ENCODE measurements around the gene PCDH19. TPM values are rescaled to one million over a fixed set of nuclear protein-coding genes. Genes with fewer than 3 reads are reported as not detected.

The PCDH19 gene
- total RNA-seq, 2 experiments from 2014 or later = not detected

- intact Hi-C loops (cut with micrococcal nuclease) = no loop called here
- no peak overlapping the region for H3K4me3 Mint-ChIP-seq
- ChIA-PET POLR2A (no interaction called here), CTCF (interaction anchor here (0.6 to 1.3 kb wide), 2 partner anchors 12 to 21 kb away, joined by 3 to 4 read pairs; no protein-coding TSS in a partner anchor)
- no peak overlapping the region for H3K27ac Mint-ChIP-seq
- DNase-seq = no peak
- no peaks in the 10 kb centered on the region for H3K9me3 Mint-ChIP-seq
- H3K36me3 Mint-ChIP-seq = no peaks in the 10 kb centered on the region
- peaks cover 2% of the 10 kb centered on the region for H3K27me3 Mint-ChIP-seq
- H3K4me1 Mint-ChIP-seq (ENCODE audit: low read depth) = no peaks in the 10 kb centered on the region
Observed at GRCh38 chrX:100379388-100379986, 30.6 kb downstream of the PCDH19 start.

GRCh38 chrX:100377826-100378225 is 32.2 kb downstream of the PCDH19 start:
- ChIA-PET POLR2A (no interaction called here), CTCF (no interaction called here)
- Mint-ChIP-seq H3K9me3 (no peaks in the 10 kb centered on the region), H3K36me3 (no peaks in the 10 kb centered on the region), H3K27me3 (peaks cover 2% of the 10 kb centered on the region), H3K4me1 (ENCODE audit: low read depth) (no peaks in the 10 kb centered on the region), H3K27ac (no peak overlapping the region), H3K4me3 (no peak overlapping the region)
- DNase-seq = no peak
- intact Hi-C loops (cut with micrococcal nuclease) = no loop called here

- POLR2A ChIA-PET = no interaction called here
- H3K4me1 Mint-ChIP-seq (ENCODE audit: low read depth) = no peaks in the 10 kb centered on the region
- CTCF ChIA-PET = no interaction called here
Observed at GRCh38 chrX:100376576-100376975, 33.5 kb downstream of the PCDH19 start.

GRCh38 chrX:100373673-100374072 is 36.4 kb downstream of the PCDH19 start:
- peaks cover under 1% of the 10 kb centered on the region for H3K27me3 Mint-ChIP-seq
- no peak overlapping the region for H3K27ac Mint-ChIP-seq
- no peaks in the 10 kb centered on the region for H3K4me1 Mint-ChIP-seq (ENCODE audit: low read depth)
- intact Hi-C loops (cut with micrococcal nuclease) = no loop called here
- DNase-seq = no peak
- ChIA-PET CTCF (no interaction called here), POLR2A (no interaction called here)
- no peak overlapping the region for H3K4me3 Mint-ChIP-seq
- no peaks in the 10 kb centered on the region for H3K9me3 Mint-ChIP-seq
- no peaks in the 10 kb centered on the region for H3K36me3 Mint-ChIP-seq

More at GRCh38 chrX:100376576-100376975, 33.5 kb downstream of the PCDH19 start:
- DNase-seq = no peak
- intact Hi-C loops (cut with micrococcal nuclease) = no loop called here
- Mint-ChIP-seq H3K4me3 (no peak overlapping the region), H3K27ac (no peak overlapping the region), H3K27me3 (peaks cover 2% of the 10 kb centered on the region), H3K36me3 (no peaks in the 10 kb centered on the region), H3K9me3 (no peaks in the 10 kb centered on the region)

GRCh38 chrX:100368167-100368566 is 41.9 kb downstream of the PCDH19 start:
- no peak overlapping the region for H3K4me3 Mint-ChIP-seq
- ChIA-PET POLR2A (no interaction called here), CTCF (interaction anchor here (0.5 to 1.3 kb wide), 4 partner anchors 11 to 134 kb away, joined by 3 to 7 read pairs (median 4); partner anchors contain the start of gene PCDH19)
- no peaks in the 10 kb centered on the region for H3K4me1 Mint-ChIP-seq (ENCODE audit: low read depth)
- intact Hi-C loops (cut with micrococcal nuclease) = loop anchor here (5.0 kb wide), 1 partner anchor 44 kb away; the partner anchor contains the start of gene PCDH19
- no peaks in the 10 kb centered on the region for H3K27me3 Mint-ChIP-seq
- no peaks in the 10 kb centered on the region for H3K9me3 Mint-ChIP-seq
- no peak overlapping the region for H3K27ac Mint-ChIP-seq
- H3K36me3 Mint-ChIP-seq = no peaks in the 10 kb centered on the region
- DNase-seq = no peak

- Mint-ChIP-seq H3K9me3 (no peaks in the 10 kb centered on the region), H3K4me1 (ENCODE audit: low read depth) (no peaks in the 10 kb centered on the region), H3K27me3 (no peaks in the 10 kb centered on the region), H3K36me3 (no peaks in the 10 kb centered on the region), H3K4me3 (no peak overlapping the region), H3K27ac (no peak overlapping the region)
- ChIA-PET POLR2A (no interaction called here), CTCF (no interaction called here)
- DNase-seq = no peak
- intact Hi-C loops (cut with micrococcal nuclease) = no loop called here
Observed at GRCh38 chrX:100363896-100364295, 46.2 kb downstream of the PCDH19 start.

GRCh38 chrX:100358766-100359165 is 51.3 kb downstream of the PCDH19 start:
- intact Hi-C loops (cut with micrococcal nuclease) = no loop called here
- H3K9me3 Mint-ChIP-seq = no peaks in the 10 kb centered on the region
- H3K36me3 Mint-ChIP-seq = no peaks in the 10 kb centered on the region
- ChIA-PET POLR2A (no interaction called here), CTCF (no interaction called here)
- H3K27ac Mint-ChIP-seq = no peak overlapping the region
- no peak overlapping the region for H3K4me3 Mint-ChIP-seq
- peaks cover 4% of the 10 kb centered on the region for H3K27me3 Mint-ChIP-seq
- no peaks in the 10 kb centered on the region for H3K4me1 Mint-ChIP-seq (ENCODE audit: low read depth)
- DNase-seq = no peak

GRCh38 chrX:100356351-100356896 is 53.6 kb downstream of the PCDH19 start:
- H3K36me3 Mint-ChIP-seq = no peaks in the 10 kb centered on the region
- CTCF ChIA-PET = no interaction called here
- no peak overlapping the region for H3K4me3 Mint-ChIP-seq
- intact Hi-C loops (cut with micrococcal nuclease) = no loop called here
- DNase-seq = no peak
- H3K4me1 Mint-ChIP-seq (ENCODE audit: low read depth) = no peaks in the 10 kb centered on the region
- H3K27me3 Mint-ChIP-seq = peaks cover 4% of the 10 kb centered on the region
- no peaks in the 10 kb centered on the region for H3K9me3 Mint-ChIP-seq
- no peak overlapping the region for H3K27ac Mint-ChIP-seq
- POLR2A ChIA-PET = no interaction called here

- POLR2A ChIA-PET = no interaction called here
- no peaks in the 10 kb centered on the region for H3K4me1 Mint-ChIP-seq (ENCODE audit: low read depth)
- peaks cover 4% of the 10 kb centered on the region for H3K27me3 Mint-ChIP-seq
- no peaks in the 10 kb centered on the region for H3K9me3 Mint-ChIP-seq
- no peaks in the 10 kb centered on the region for H3K36me3 Mint-ChIP-seq
- CTCF ChIA-PET = no interaction called here
- intact Hi-C loops (cut with micrococcal nuclease) = no loop called here
- no peak overlapping the region for H3K27ac Mint-ChIP-seq
- no peak for DNase-seq
- H3K4me3 Mint-ChIP-seq = no peak overlapping the region
Observed at GRCh38 chrX:100355680-100356079, 54.4 kb downstream of the PCDH19 start.

- ChIA-PET CTCF (no interaction called here), POLR2A (no interaction called here)
- no peak overlapping the region for H3K4me3 Mint-ChIP-seq
- H3K4me1 Mint-ChIP-seq (ENCODE audit: low read depth) = no peaks in the 10 kb centered on the region
- intact Hi-C loops (cut with micrococcal nuclease) = no loop called here
- no peaks in the 10 kb centered on the region for H3K36me3 Mint-ChIP-seq
- H3K9me3 Mint-ChIP-seq = no peaks in the 10 kb centered on the region
- DNase-seq = no peak
- no peak overlapping the region for H3K27ac Mint-ChIP-seq
- peaks cover 4% of the 10 kb centered on the region for H3K27me3 Mint-ChIP-seq
Observed at GRCh38 chrX:100353326-100353725, 56.7 kb downstream of the PCDH19 start.

- Mint-ChIP-seq H3K4me3 (no peak overlapping the region), H3K36me3 (no peaks in the 10 kb centered on the region), H3K27me3 (no peaks in the 10 kb centered on the region), H3K9me3 (no peaks in the 10 kb centered on the region), H3K4me1 (ENCODE audit: low read depth) (no peaks in the 10 kb centered on the region), H3K27ac (no peak overlapping the region)
- ChIA-PET CTCF (no interaction called here), POLR2A (no interaction called here)
- DNase-seq = no peak
- intact Hi-C loops (cut with micrococcal nuclease) = no loop called here
Observed at GRCh38 chrX:100350704-100351489, 59.2 kb downstream of the PCDH19 start.

- Mint-ChIP-seq H3K4me3 (no peak overlapping the region), H3K36me3 (no peaks in the 10 kb centered on the region), H3K27me3 (no peaks in the 10 kb centered on the region), H3K4me1 (ENCODE audit: low read depth) (no peaks in the 10 kb centered on the region), H3K27ac (no peak overlapping the region), H3K9me3 (no peaks in the 10 kb centered on the region)
- CTCF ChIA-PET = no interaction called here
- intact Hi-C loops (cut with micrococcal nuclease) = no loop called here
- no peak for DNase-seq
- POLR2A ChIA-PET = no interaction called here
Observed at GRCh38 chrX:100349391-100349790, 60.7 kb downstream of the PCDH19 start.

- Mint-ChIP-seq H3K36me3 (no peaks in the 10 kb centered on the region), H3K4me1 (ENCODE audit: low read depth) (no peaks in the 10 kb centered on the region), H3K27ac (no peak overlapping the region), H3K27me3 (no peaks in the 10 kb centered on the region), H3K4me3 (no peak overlapping the region), H3K9me3 (no peaks in the 10 kb centered on the region)
- CTCF ChIA-PET = no interaction called here
- intact Hi-C loops (cut with micrococcal nuclease) = no loop called here
- POLR2A ChIA-PET = no interaction called here
- DNase-seq = no peak
Observed at GRCh38 chrX:100341142-100341510, 68.9 kb downstream of the PCDH19 start.
